ENCODE results near the gene FCHSD2. TPM values are rescaled to one million over a fixed set of nuclear protein-coding genes. Genes with fewer than 3 reads are reported as not detected.

Gene FCHSD2
- total and polyA plus RNA-seq, 2 donors (not counting 3 experiments of a cell fraction or from before 2014, with no cell fraction given) = 20.8 to 56.9 TPM

- peaks cover 9% of the 10 kb centered on the region for H3K79me2 ChIP-seq (ENCODE audit: control insufficient read depth, insufficient read depth, low read length)
- no peaks in the 10 kb centered on the region for H3K9me1 ChIP-seq (replicated peaks; ENCODE audit: control insufficient read depth, extremely low read depth, insufficient read depth, low read length)
- H3K9ac ChIP-seq (replicated peaks; ENCODE audit: extremely low read depth, insufficient read depth, low read length) = no peak overlapping the region
- no peak overlapping the region for H3K4me2 ChIP-seq (ENCODE audit: insufficient read depth, low read length)
- no peaks in the 10 kb centered on the region for H4K20me1 ChIP-seq (replicated peaks; ENCODE audit: control insufficient read depth, extremely low read depth, insufficient read depth, low read length)
- no peaks in the 10 kb centered on the region for H3K27me3 ChIP-seq (ENCODE audit: control insufficient read depth in 2 of 2, insufficient read depth in 2 of 2, low read length in 2 of 2)
- DNase-seq (ENCODE audit: low read depth, low spot score) = no peak
- no peak overlapping the region for H3K4me3 ChIP-seq (replicated peaks in 1 of 3; ENCODE audit: insufficient read depth in 1 of 3, low read depth in 1 of 3, low read length in 3 of 3)
- BruUV-seq (replicated peaks) = no TSS peak
- dilution Hi-C loops (cut with MboI; ENCODE audit: extremely low pct_ligation_motif_present, low sequenced_read_pairs) = no loop called here
- ChIA-PET POLR2A (no interaction called here), CTCF (no interaction called here)
- TF ChIP-seq CTCF (IDR thresholded peaks at IDR 0.05; ENCODE audit: extremely low read depth in 1 of 2, insufficient read depth in 1 of 2, low read depth in 1 of 2, low read length in 2 of 2) (no peak), MAX (IDR thresholded peaks at IDR 0.05; ENCODE audit: insufficient read depth, insufficient read length) (no peak), POLR2AphosphoS5 (IDR thresholded peaks at IDR 0.05; ENCODE audit: insufficient read depth, low read depth, low read length) (no peak), POLR2A (IDR thresholded peaks at IDR 0.05; ENCODE audit: low read depth, low read length) (no peak), JUN (IDR thresholded peaks at IDR 0.05; ENCODE audit: borderline replicate concordance, insufficient read depth, insufficient read length, low read depth) (no peak), EZH2 (IDR thresholded peaks at IDR 0.05; ENCODE audit: borderline replicate concordance, low read depth, low read length, severe bottlenecking) (no peak), FOS (IDR thresholded peaks at IDR 0.05; ENCODE audit: borderline replicate concordance, insufficient read depth, low read length) (no peak), GATA2 (IDR thresholded peaks at IDR 0.05; ENCODE audit: insufficient read depth, insufficient read length, low read depth, low read length) (no peak), MYC (IDR thresholded peaks at IDR 0.05; ENCODE audit: low read depth, low read length) (no peak)
- intact Hi-C loops (cut with micrococcal nuclease) = no loop called here
- peaks cover 3% of the 10 kb centered on the region for H3K4me1 ChIP-seq (ENCODE audit: control insufficient read depth, extremely low read depth, insufficient read depth, low read length)
- H3K27ac ChIP-seq (ENCODE audit: insufficient read depth, low read depth, low read length) = no peak overlapping the region
- no peak for FAIRE-seq
- no peak overlapping the region for H2AFZ ChIP-seq (ENCODE audit: low read depth, low read length)
- H3K36me3 ChIP-seq (ENCODE audit: control insufficient read depth in 2 of 2, extremely low read depth in 1 of 2, insufficient read depth in 2 of 2, low read length in 2 of 2) = peaks cover 2 to 9% of the 10 kb centered on the region in 2 experiments
- no peaks in the 10 kb centered on the region for H3K9me3 ChIP-seq (replicated peaks; ENCODE audit: control insufficient read depth, insufficient read depth, low read length)
Measured at GRCh38 chr11:73009972-73010371, 132.1 kb downstream of the FCHSD2 start.

All from endothelial cell of umbilical vein (primary cell).